GM21717 (cell line): ENCODE measurements around the gene HGFAC.

Experiments used
- ATAC-seq: cut with Tn5 transposase; IDR thresholded peaks from one replicate; pipeline ENCODE4 v1.9.1; 2021; ENCODE audit warnings: mild to moderate bottlenecking, moderate library complexity; ENCODE audit not compliant: unreplicated experiment

The HGFAC gene

GRCh38 chr4:3423406-3423805, 18.4 kb upstream of the HGFAC start:
- no peak for ATAC-seq

- no peak for ATAC-seq
Observed at GRCh38 chr4:3423952-3424351, 17.8 kb upstream of the HGFAC start.

- no peak for ATAC-seq
Observed at GRCh38 chr4:3424522-3425095, 17.2 kb upstream of the HGFAC start.

GRCh38 chr4:3426465-3427133, 15.2 kb upstream of the HGFAC start:
- ATAC-seq: no peak

- ATAC-seq: no peak
Observed at GRCh38 chr4:3427134-3427476, 14.7 kb upstream of the HGFAC start.

GRCh38 chr4:3427706-3428446, 13.9 kb upstream of the HGFAC start:
- ATAC-seq: no peak

- ATAC-seq: no peak
Observed at GRCh38 chr4:3429651-3430050, 12.1 kb upstream of the HGFAC start.

- ATAC-seq: no peak
Observed at GRCh38 chr4:3430524-3430923, 11.2 kb upstream of the HGFAC start.

GRCh38 chr4:3431446-3431993, 10.2 kb upstream of the HGFAC start:
- ATAC-seq: no peak

- ATAC-seq: no peak
Observed at GRCh38 chr4:3432381-3432790, 9.4 kb upstream of the HGFAC start.

GRCh38 chr4:3433138-3433869, 8.5 kb upstream of the HGFAC start:
- ATAC-seq: no peak

- no peak for ATAC-seq
Observed at GRCh38 chr4:3434881-3435685, 6.7 kb upstream of the HGFAC start.

GRCh38 chr4:3435686-3435956, 6.1 kb upstream of the HGFAC start:
- no peak for ATAC-seq

GRCh38 chr4:3436048-3436797, 5.5 kb upstream of the HGFAC start:
- ATAC-seq: no peak

- no peak for ATAC-seq
Observed at GRCh38 chr4:3436798-3437581, 4.8 kb upstream of the HGFAC start.

- no peak for ATAC-seq
Observed at GRCh38 chr4:3437582-3437936, 4.2 kb upstream of the HGFAC start.

GRCh38 chr4:3437998-3438846, 3.5 kb upstream of the HGFAC start:
- no peak for ATAC-seq

GRCh38 chr4:3438847-3439180, 3.0 kb upstream of the HGFAC start:
- ATAC-seq: no peak

- no peak for ATAC-seq
Observed at GRCh38 chr4:3439391-3439790, 2.4 kb upstream of the HGFAC start.
